ENCODE results near the gene NGEF. TPM values are rescaled to one million over a fixed set of nuclear protein-coding genes. Genes with fewer than 3 reads are reported as not detected.

The NGEF gene
- total RNA-seq, 4 donors from 2014 or later = 4.0 to 16.5 (median 6.2) TPM

- intact Hi-C loops (cut with DNase I) = no loop called here
- TF ChIP-seq CTCF (IDR thresholded peaks at IDR 0.05) = no peak
- no peak for TF ChIP-seq POLR2A (IDR thresholded peaks at IDR 0.05)
- Histone ChIP-seq H3K27ac (no peak overlapping the region), H3K9me3 (no peaks in the 10 kb centered on the region), H3K4me3 (no peak overlapping the region), H3K36me3 (no peaks in the 10 kb centered on the region), H3K4me1 (peaks cover 0 to 10% (median 0%) of the 10 kb centered on the region in 3 donors), H3K27me3 (peaks cover 0 to 12% (median 0%) of the 10 kb centered on the region in 4 donors)
- DNase-seq = no peak
Measured at GRCh38 chr2:232896111-232896510, 116.9 kb downstream of the NGEF start.

GRCh38 chr2:232894746-232895145, 118.3 kb downstream of the NGEF start:
- Histone ChIP-seq H3K9me3 (no peaks in the 10 kb centered on the region), H3K27ac (no peak overlapping the region), H3K4me1 (peaks cover 0 to 16% (median 0%) of the 10 kb centered on the region in 3 donors), H3K36me3 (no peaks in the 10 kb centered on the region), H3K27me3 (peaks cover 0 to 19% (median 0%) of the 10 kb centered on the region in 4 donors), H3K4me3 (no peak overlapping the region)
- 88% methylated on average over 15 of the region's 19 CpGs; no CpG with 5 or more reads in 1 of the 2 donors for WGBS, 2 donors
- intact Hi-C loops (cut with DNase I) = no loop called here
- TF ChIP-seq CTCF (IDR thresholded peaks at IDR 0.05) = no peak
- TF ChIP-seq POLR2A (IDR thresholded peaks at IDR 0.05) = no peak
- no peak for DNase-seq

- 94% methylated on average over 6 of the region's 9 CpGs; no CpG with 5 or more reads in 1 of the 2 donors for WGBS, 2 donors
- no peak for DNase-seq
Measured at GRCh38 chr2:232894251-232894650, 118.8 kb downstream of the NGEF start.

GRCh38 chr2:232893834-232894233, 119.2 kb downstream of the NGEF start:
- Histone ChIP-seq H3K4me1 (peaks cover 0 to 16% (median 0%) of the 10 kb centered on the region in 3 donors), H3K27ac (no peak overlapping the region), H3K36me3 (no peaks in the 10 kb centered on the region), H3K9me3 (no peaks in the 10 kb centered on the region), H3K27me3 (peaks cover 0 to 19% (median 0%) of the 10 kb centered on the region in 4 donors), H3K4me3 (no peak overlapping the region)
- DNase-seq = no peak
- intact Hi-C loops (cut with DNase I) = no loop called here
- WGBS, 2 donors = 89 to 90% methylated on average over 4 to 6 of the region's 8 CpGs
- no peak for TF ChIP-seq POLR2A (IDR thresholded peaks at IDR 0.05)

More at GRCh38 chr2:232894251-232894650, 118.8 kb downstream of the NGEF start:
- H3K9me3 ChIP-seq = no peaks in the 10 kb centered on the region
- intact Hi-C loops (cut with DNase I) = no loop called here
- no peak overlapping the region for H3K27ac ChIP-seq
- H3K27me3 ChIP-seq = peaks cover 0 to 19% (median 0%) of the 10 kb centered on the region in 4 donors
- H3K4me1 ChIP-seq = peaks cover 0 to 16% (median 0%) of the 10 kb centered on the region in 3 donors
- no peaks in the 10 kb centered on the region for H3K36me3 ChIP-seq
- H3K4me3 ChIP-seq = no peak overlapping the region
- TF ChIP-seq CTCF (IDR thresholded peaks at IDR 0.05) = no peak
- no peak for TF ChIP-seq POLR2A (IDR thresholded peaks at IDR 0.05)

GRCh38 chr2:232892843-232893242, 120.2 kb downstream of the NGEF start:
- 89 to 96% methylated on average over 5 to 11 of the region's 20 CpGs for WGBS, 2 donors
- no peak for DNase-seq

More at GRCh38 chr2:232892843-232893242, 120.2 kb downstream of the NGEF start:
- TF ChIP-seq CTCF (IDR thresholded peaks at IDR 0.05) = no peak
- intact Hi-C loops (cut with DNase I) = no loop called here
- no peak overlapping the region for H3K4me3 ChIP-seq
- H3K36me3 ChIP-seq = no peaks in the 10 kb centered on the region
- H3K4me1 ChIP-seq = peaks cover 0 to 16% (median 0%) of the 10 kb centered on the region in 3 donors
- H3K27me3 ChIP-seq = peaks cover 0 to 19% (median 0%) of the 10 kb centered on the region in 4 donors
- H3K9me3 ChIP-seq = no peaks in the 10 kb centered on the region
- H3K27ac ChIP-seq = no peak overlapping the region
